AG10803 (cell line): Measurements from ENCODE around the gene C4orf50.

Experiments
- DNase-seq: peaks from one replicate; pipeline ENCODE4 v3.0.0; 2010; ENCODE audit warnings: low read depth
- H3K4me3 ChIP-seq: 2 replicates; pipeline ENCODE4 v1.5.1; 2011; ENCODE audit warnings: mild to moderate bottlenecking, low read length, control low read depth
- CTCF ChIP-seq: conservative IDR thresholded peaks from 2 replicates; pipeline ENCODE4 v1.5.1; 2011; ENCODE audit warnings: mild to moderate bottlenecking, low read length, control low read depth, inconsistent platforms

Gene C4orf50

GRCh38 chr4:5851637-5852301 is 166.5 kb downstream of the C4orf50 start:
- no peak for DNase-seq
- H3K4me3 ChIP-seq: no peak overlapping the region
- TF ChIP-seq CTCF: no peak
